GM21717 (cell line): ENCODE data around the gene SLC9A5.

Experiments
- ATAC-seq: cut with Tn5 transposase; IDR thresholded peaks from one replicate; pipeline ENCODE4 v1.9.1; 2021; ENCODE audit warnings: mild to moderate bottlenecking, moderate library complexity; ENCODE audit not compliant: unreplicated experiment

Gene SLC9A5

DNA sequence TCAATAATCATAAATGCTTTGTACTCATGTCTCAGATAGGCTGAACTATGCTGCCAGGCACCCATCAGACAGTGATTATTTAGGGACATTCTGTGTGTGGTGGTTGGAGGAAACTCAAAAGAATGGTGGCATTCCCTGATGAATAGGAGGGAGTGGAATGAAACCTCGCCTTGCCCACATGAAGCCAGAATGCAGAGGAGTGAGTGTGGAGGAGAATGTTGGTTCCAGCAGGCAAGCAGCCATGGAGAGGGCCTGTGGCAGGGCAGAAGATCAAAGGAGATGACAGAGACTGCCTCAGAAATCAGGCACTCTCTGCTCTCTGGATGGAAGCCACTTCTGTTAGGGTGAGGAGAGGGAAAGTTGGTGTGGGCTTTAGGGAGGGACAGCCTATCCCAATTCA, 55.2 kb downstream of the SLC9A5 start:
- no peak for ATAC-seq

DNA sequence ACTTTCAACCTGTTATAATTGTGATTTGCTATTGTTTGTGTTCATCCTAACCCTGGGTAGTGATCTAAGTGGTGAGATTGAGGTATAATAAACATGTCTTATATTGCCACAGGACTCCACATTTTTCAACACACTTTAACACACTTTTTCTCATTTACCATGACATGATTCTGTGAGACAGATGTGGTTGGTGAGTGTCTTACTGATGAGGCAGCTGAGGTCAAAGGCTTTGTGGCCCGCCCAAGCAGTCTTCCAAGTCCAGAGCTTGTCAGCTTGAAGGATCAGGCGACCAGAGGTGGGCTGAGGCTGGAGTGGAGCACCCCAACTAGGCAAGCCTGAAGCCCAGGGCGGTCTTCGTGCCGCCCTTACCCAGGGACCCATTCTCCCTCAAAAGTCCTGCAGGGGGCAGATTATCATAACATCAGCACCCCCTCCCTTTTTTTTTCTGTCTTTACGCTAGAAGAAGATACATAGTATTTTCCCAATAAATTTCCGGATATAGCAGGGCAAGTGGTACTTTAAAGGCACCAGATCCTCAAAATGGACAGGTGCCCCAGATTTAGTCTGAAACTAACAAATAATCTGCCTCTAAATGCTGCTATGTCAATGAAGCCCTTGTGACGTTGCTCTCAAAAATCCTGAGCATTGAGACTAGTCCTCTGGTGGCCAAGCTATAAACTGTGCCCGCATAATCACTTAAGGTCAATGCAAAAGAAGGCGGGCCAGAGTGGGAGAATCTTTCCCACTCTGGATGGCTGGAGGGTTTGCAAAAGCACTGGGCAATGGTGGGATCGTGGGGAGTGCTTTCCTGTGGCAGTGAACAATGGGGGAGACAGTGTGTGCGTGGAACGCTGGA, 56.7 kb downstream of the SLC9A5 start:
- no peak for ATAC-seq

DNA sequence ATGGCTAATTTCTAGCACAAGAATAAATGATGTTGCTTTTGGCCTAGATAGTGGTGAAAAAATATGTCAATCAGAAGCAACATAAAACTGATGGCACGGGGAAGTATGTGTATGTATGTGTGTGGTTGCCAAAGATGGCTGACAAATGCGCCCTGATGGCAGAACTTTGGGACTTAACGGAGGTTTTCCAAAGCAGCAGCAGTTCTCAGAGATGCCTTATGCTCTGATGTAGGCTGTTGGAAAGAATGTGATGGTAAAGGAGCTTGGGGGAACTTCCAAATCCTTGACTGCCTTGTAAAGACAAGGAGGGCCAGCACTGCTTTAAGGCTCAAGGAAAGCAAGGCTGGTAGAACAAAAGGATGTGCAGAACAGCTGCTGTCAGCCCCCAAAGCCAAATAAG, 61.8 kb downstream of the SLC9A5 start:
- no peak for ATAC-seq

DNA sequence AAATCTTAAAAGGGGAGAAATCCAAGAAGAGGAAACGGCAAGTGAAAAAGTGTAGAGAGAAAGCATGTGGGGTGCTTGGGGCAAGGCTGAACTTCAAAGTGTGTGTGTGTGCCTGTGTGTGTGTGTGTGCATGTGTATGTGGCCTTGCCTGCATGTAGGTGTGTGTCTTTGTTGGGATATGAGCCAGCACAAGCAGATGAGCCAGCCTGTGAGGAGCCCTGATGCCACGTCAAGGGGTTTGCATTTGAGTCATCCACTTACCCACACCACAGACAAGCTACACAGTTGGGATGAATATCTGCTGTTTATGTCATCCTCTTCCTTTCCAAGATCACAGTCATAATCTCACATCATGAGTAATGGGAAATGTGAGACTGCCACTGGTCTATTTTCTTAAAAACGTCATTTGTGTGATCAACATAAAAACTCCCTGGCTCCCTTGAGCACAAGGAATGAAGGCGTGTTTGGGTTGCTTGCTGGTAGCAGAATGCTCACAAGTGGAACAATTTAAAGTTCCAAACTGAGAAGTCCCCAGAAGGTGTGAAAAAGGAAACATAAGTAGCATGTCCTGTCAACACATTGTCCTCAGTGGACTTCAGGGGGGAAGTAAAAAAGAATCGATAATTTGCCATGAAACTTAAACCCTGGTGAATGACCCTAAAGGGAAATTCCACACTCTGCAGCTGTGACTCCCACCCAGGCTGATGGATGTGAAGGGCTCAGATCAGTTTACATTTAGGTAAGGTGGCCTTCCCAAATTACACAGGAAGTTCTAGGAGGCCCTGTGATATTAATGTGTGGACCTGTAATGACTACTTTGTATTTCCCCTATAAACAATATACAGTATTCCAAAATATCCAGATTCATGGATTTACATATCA, 63.1 kb downstream of the SLC9A5 start:
- peak; percentile 76 for ATAC-seq

DNA sequence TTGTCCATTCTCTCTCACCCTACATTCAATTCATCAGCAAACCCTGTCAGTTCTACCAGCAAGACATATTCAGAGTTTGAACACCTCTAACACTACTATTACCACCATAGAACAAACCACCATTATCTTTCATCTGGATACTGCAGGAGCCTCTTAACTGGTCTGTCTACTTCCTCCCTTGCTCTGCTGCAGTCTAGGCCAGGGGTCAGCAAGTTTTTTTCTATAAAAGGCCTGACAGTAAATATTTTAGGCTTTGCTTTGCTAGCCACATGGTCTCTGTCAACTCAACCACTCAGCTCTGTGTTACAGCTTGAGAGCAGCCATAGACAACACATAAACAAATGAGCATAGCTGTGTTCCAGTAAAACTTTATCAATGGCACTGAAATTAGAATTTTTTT, 63.9 kb downstream of the SLC9A5 start:
- ATAC-seq = no peak

DNA sequence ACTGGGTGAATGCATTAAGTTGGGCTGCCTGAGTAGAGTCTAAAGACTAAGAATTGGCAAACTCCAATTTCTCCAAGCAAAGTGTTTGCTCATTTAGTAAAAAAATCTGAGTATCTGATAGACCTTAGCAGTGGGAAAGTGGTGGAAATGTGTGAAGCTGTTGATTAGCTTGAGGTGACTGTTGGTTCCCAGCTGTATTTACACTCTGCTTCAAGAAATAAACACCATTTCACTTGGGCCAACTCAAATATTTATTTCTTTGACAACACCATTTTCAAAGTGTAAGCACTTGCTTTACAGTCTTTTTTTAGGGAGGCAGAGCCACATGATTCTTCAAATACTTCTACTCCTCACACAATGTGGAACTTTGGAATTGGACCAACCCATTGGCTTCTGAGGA, 69.1 kb downstream of the SLC9A5 start:
- ATAC-seq = no peak
